ENCODE measurements around the gene USP35. TPM values are rescaled to one million over a fixed set of nuclear protein-coding genes. Genes with fewer than 3 reads are reported as not detected.

Gene USP35
- polyA plus RNA-seq, 1 of the 3 experiments (the other 2 are of a cell fraction), result 8.4 TPM

DNA sequence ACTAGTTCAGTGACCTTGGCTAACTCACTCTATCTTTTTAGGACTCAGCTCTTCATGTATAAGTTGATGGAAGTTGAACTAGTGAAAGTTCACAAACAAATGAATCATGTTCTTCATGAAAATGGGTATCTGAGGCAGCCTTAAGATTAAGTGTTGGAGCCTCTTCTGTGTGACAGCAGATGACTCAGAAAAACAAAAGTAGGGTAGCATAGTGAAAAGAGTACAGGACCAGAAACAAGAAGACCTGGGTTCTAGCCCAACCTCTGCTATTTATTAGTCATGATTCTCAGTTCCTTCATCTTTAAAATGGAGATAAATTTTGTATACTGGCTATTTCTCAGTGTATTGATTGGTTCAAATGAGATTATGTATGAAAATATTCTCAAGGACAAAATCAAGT, 60.2 kb downstream of the USP35 start:
- TF ChIP-seq JUND (IDR thresholded peaks at IDR 0.05) (no peak), FOSL2 (IDR thresholded peaks at IDR 0.05; ENCODE audit: borderline replicate concordance, low read depth) (peak; percentile 9; the same call in 1 of the 2 replicates)
- Histone ChIP-seq H3K9ac (no peak overlapping the region), H3K9me2 (no peaks in the 10 kb centered on the region), H3K79me2 (ENCODE audit: insufficient read depth) (no peaks in the 10 kb centered on the region), H4K20me1 (ENCODE audit: insufficient read depth) (no peaks in the 10 kb centered on the region), H3K4me1 (ENCODE audit: control insufficient read depth in 1 of 2, insufficient read depth in 2 of 2, low read depth in 1 of 2, low read length in 1 of 2) (peaks cover 2 to 15% of the 10 kb centered on the region in 2 experiments; a peak in 3 of 4 replicates), H3K27me3 (ENCODE audit: insufficient read depth) (no peaks in the 10 kb centered on the region), H3K36me3 (replicated peaks in 1 of 2; ENCODE audit: control insufficient read depth in 1 of 2, insufficient read depth in 2 of 2, low read length in 1 of 2) (peaks cover 11 to 24% of the 10 kb centered on the region in 2 experiments), H3F3A (replicated peaks; ENCODE audit: insufficient read depth) (peaks cover 8% of the 10 kb centered on the region), H3K27ac (ENCODE audit: low read depth in 2 of 2, low read length in 1 of 2) (no peak overlapping the region), H3K9me3 (no peaks in the 10 kb centered on the region), H3K4me3 (ENCODE audit: low read depth in 2 of 2, low read length in 1 of 2) (no peak overlapping the region), H2AFZ (ENCODE audit: low read depth) (no peak overlapping the region), H3K4me2 (no peak overlapping the region)
- DNase-seq, result no peak
- POLR2A ChIA-PET, result no interaction called here
- CTCF ChIA-PET, result interaction anchor here (0.7 to 1.7 kb wide), 2 partner anchors 9 to 167 kb away, joined by 3 read pairs; no protein-coding TSS in a partner anchor

DNA sequence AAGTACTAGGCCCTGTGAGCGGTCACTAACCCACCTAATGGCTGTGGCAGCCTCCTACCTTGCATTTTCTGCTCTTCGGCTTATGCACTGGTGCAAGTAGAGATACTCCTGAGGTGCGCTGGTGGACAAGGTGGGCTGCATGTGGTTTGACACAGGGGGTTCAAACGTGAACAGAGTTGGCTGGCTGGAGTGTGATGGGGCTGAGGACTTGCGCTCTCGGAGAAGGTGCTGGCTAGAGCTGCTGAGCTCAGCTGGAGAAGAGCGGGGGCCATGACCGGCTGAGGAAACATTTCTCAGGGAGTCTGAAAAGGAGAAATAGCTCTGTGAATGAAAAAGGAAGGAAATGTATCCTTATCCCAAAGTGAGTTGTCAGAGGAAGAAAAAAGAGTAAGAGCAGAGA, 61.4 kb downstream of the USP35 start:
- ChIA-PET CTCF (no interaction called here), POLR2A (no interaction called here)
- 93% methylated on average over 8 of the region's 8 CpGs for WGBS (ENCODE audit: low lambda C conversion rate)

More for the DNA sequence above, 61.4 kb downstream of the USP35 start:
- H3F3A ChIP-seq (replicated peaks; ENCODE audit: insufficient read depth), result peaks cover 3% of the 10 kb centered on the region
- no peaks in the 10 kb centered on the region for H3K27me3 ChIP-seq (ENCODE audit: insufficient read depth)
- TF ChIP-seq, protein P1, sequence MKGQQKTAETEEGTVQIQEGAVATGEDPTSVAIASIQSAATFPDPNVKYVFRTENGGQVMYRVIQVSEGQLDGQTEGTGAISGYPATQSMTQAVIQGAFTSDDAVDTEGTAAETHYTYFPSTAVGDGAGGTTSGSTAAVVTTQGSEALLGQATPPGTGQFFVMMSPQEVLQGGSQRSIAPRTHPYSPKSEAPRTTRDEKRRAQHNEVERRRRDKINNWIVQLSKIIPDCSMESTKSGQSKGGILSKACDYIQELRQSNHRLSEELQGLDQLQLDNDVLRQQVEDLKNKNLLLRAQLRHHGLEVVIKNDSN (IDR thresholded peaks at IDR 0.05; ENCODE audit: borderline replicate concordance, low read depth), result no peak
- TF ChIP-seq, protein P2, sequence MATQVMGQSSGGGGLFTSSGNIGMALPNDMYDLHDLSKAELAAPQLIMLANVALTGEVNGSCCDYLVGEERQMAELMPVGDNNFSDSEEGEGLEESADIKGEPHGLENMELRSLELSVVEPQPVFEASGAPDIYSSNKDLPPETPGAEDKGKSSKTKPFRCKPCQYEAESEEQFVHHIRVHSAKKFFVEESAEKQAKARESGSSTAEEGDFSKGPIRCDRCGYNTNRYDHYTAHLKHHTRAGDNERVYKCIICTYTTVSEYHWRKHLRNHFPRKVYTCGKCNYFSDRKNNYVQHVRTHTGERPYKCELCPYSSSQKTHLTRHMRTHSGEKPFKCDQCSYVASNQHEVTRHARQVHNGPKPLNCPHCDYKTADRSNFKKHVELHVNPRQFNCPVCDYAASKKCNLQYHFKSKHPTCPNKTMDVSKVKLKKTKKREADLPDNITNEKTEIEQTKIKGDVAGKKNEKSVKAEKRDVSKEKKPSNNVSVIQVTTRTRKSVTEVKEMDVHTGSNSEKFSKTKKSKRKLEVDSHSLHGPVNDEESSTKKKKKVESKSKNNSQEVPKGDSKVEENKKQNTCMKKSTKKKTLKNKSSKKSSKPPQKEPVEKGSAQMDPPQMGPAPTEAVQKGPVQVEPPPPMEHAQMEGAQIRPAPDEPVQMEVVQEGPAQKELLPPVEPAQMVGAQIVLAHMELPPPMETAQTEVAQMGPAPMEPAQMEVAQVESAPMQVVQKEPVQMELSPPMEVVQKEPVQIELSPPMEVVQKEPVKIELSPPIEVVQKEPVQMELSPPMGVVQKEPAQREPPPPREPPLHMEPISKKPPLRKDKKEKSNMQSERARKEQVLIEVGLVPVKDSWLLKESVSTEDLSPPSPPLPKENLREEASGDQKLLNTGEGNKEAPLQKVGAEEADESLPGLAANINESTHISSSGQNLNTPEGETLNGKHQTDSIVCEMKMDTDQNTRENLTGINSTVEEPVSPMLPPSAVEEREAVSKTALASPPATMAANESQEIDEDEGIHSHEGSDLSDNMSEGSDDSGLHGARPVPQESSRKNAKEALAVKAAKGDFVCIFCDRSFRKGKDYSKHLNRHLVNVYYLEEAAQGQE (IDR thresholded peaks at IDR 0.05; ENCODE audit: low read depth, low read length), result no peak
- no peak for TF ChIP-seq POLR2AphosphoS5 (IDR thresholded peaks at IDR 0.05; ENCODE audit: low read depth, low read length)
- no peak for TF ChIP-seq TEAD4 (IDR thresholded peaks at IDR 0.05; ENCODE audit: borderline replicate concordance, insufficient read depth)
- TF ChIP-seq YY1 (IDR thresholded peaks at IDR 0.05; ENCODE audit: low read depth), result no peak
- TF ChIP-seq SMC3 (IDR thresholded peaks at IDR 0.05; ENCODE audit: low read depth, low read length), result no peak
- no peak for TF ChIP-seq FOXM1 (IDR thresholded peaks at IDR 0.05; ENCODE audit: low read depth)
- TF ChIP-seq ELF1 (IDR thresholded peaks at IDR 0.05), result no peak
- TF ChIP-seq EZH2phosphoT487 (IDR thresholded peaks at IDR 0.05; ENCODE audit: borderline replicate concordance, low read depth), result no peak
- no peak overlapping the region for H3K4me2 ChIP-seq
- no peaks in the 10 kb centered on the region for H3K9me2 ChIP-seq
- H3K4me3 ChIP-seq (ENCODE audit: low read depth in 2 of 2, low read length in 1 of 2), result no peak overlapping the region
- H3K9ac ChIP-seq, result no peak overlapping the region
- peaks cover 11 to 24% of the 10 kb centered on the region in 2 experiments for H3K36me3 ChIP-seq (replicated peaks in 1 of 2; ENCODE audit: control insufficient read depth in 1 of 2, insufficient read depth in 2 of 2, low read length in 1 of 2)
- DNase-seq, result no peak
- H2AFZ ChIP-seq (ENCODE audit: low read depth), result no peak overlapping the region
- H3K4me1 ChIP-seq (ENCODE audit: control insufficient read depth in 1 of 2, insufficient read depth in 2 of 2, low read depth in 1 of 2, low read length in 1 of 2), result peaks cover 4 to 15% of the 10 kb centered on the region in 2 experiments; a peak in 3 of 4 replicates
- H3K9me3 ChIP-seq, result no peaks in the 10 kb centered on the region
- no peaks in the 10 kb centered on the region for H3K79me2 ChIP-seq (ENCODE audit: insufficient read depth)
- no peaks in the 10 kb centered on the region for H4K20me1 ChIP-seq (ENCODE audit: insufficient read depth)
- no peak overlapping the region; a peak in 1 of 4 replicates for H3K27ac ChIP-seq (ENCODE audit: low read depth in 2 of 2, low read length in 1 of 2)

Data from SK-N-SH (cell line).